ENCODE measurements around the gene TCF4.

TCF4 gene

DNA sequence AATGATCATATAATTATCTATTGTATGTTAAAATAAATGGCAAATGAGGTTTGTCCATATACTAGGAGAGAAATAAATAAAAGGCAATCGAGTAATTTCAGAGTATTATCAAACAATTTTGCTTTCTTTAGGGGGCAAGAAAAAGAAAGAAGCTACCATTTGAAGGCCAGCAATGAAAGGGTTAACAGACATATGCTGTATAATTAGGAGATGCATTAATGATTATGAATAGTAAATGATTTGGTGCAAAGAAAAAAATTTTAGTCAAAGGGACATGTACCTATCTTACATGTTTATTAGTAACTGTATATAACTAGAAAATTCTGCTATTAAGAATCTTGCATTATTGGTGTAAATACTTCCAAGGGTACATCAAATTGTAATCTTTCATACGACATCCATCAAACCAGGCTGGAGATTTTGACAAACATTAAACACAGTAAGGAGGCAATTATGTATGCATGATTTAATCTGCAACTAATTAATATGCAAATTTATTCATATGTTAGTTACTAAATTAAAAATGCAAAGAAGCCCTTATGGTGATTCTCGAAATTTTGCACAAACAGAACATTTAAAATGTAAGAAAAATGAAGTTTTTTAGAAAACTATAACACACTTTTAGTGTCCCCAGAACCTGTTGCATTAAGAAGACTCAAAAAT, 251.4 kb downstream of the TCF4 start:
- CTCF ChIA-PET: no interaction called here
- POLR2A ChIA-PET: no interaction called here
- no peak for DNase-seq (ENCODE audit: extremely low spot score)
- TF ChIP-seq SUZ12 (IDR thresholded peaks at IDR 0.05): no peak
- TF ChIP-seq, protein P1, sequence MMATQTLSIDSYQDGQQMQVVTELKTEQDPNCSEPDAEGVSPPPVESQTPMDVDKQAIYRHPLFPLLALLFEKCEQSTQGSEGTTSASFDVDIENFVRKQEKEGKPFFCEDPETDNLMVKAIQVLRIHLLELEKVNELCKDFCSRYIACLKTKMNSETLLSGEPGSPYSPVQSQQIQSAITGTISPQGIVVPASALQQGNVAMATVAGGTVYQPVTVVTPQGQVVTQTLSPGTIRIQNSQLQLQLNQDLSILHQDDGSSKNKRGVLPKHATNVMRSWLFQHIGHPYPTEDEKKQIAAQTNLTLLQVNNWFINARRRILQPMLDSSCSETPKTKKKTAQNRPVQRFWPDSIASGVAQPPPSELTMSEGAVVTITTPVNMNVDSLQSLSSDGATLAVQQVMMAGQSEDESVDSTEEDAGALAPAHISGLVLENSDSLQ (IDR thresholded peaks at IDR 0.05): no peak
- TF ChIP-seq BHLHE40 (IDR thresholded peaks at IDR 0.05; ENCODE audit: borderline replicate concordance): no peak
- no peak for TF ChIP-seq L3MBTL2 (conservative IDR thresholded peaks at IDR 0.05)
- TF ChIP-seq SP1 (IDR thresholded peaks at IDR 0.05): no peak
- no peak for TF ChIP-seq FOXM1 (IDR thresholded peaks at IDR 0.05; ENCODE audit: borderline replicate concordance)
- TF ChIP-seq ELF4 (IDR thresholded peaks at IDR 0.05): no peak
- no peak for TF ChIP-seq HDGF (IDR thresholded peaks at IDR 0.05; ENCODE audit: borderline replicate concordance)
- TF ChIP-seq TARDBP (IDR thresholded peaks at IDR 0.05): no peak
- no peak for TF ChIP-seq CTBP1 (IDR thresholded peaks at IDR 0.05; ENCODE audit: borderline replicate concordance)
- TF ChIP-seq LEF1 (IDR thresholded peaks at IDR 0.05; ENCODE audit: borderline replicate concordance): no peak

DNA sequence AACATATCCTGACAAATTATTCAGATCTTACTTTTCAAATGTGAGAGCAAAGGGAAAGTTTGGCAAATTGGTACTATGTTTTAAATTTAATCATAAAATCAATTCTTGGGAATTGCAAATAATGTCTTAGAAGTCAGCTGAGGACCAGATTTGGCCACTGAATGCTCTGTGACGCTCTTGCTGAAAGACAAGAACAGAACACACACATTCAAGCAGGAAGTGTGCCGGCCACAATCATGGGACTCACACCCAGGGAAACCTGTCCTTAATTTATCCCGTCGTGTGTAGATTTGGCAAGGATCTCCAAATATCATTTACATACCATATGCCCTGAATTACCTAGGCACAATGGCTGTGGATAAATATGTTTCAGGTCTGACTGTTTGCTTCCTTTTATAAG, 253.1 kb downstream of the TCF4 start:
- CTCF ChIA-PET: no interaction called here
- POLR2A ChIA-PET: no interaction called here
- TF ChIP-seq L3MBTL2 (conservative IDR thresholded peaks at IDR 0.05) (no peak), SP1 (IDR thresholded peaks at IDR 0.05) (no peak)
- TF ChIP-seq, protein P1 (IDR thresholded peaks at IDR 0.05): no peak
- DNase-seq (ENCODE audit: extremely low spot score): no peak

- CTCF ChIA-PET: no interaction called here
- POLR2A ChIA-PET: no interaction called here
- TF ChIP-seq L3MBTL2 (conservative IDR thresholded peaks at IDR 0.05): no peak
- no peak for TF ChIP-seq BHLHE40 (IDR thresholded peaks at IDR 0.05; ENCODE audit: borderline replicate concordance)
- TF ChIP-seq, protein P1 (IDR thresholded peaks at IDR 0.05): no peak
- TF ChIP-seq SUZ12 (IDR thresholded peaks at IDR 0.05): no peak
- no peak for TF ChIP-seq ARNT (IDR thresholded peaks at IDR 0.05)
- no peak for TF ChIP-seq FOXK2 (IDR thresholded peaks at IDR 0.05)
- no peak for TF ChIP-seq SP1 (IDR thresholded peaks at IDR 0.05)
- TF ChIP-seq CTBP1 (IDR thresholded peaks at IDR 0.05; ENCODE audit: borderline replicate concordance): no peak
- TF ChIP-seq ZNF384 (IDR thresholded peaks at IDR 0.05): no peak
- TF ChIP-seq FOXM1 (IDR thresholded peaks at IDR 0.05; ENCODE audit: borderline replicate concordance): no peak
- no peak for TF ChIP-seq ELF4 (IDR thresholded peaks at IDR 0.05)
- TF ChIP-seq HDGF (IDR thresholded peaks at IDR 0.05; ENCODE audit: borderline replicate concordance): no peak
- TF ChIP-seq LEF1 (IDR thresholded peaks at IDR 0.05; ENCODE audit: borderline replicate concordance): no peak
- TF ChIP-seq NFRKB (IDR thresholded peaks at IDR 0.05): no peak
- DNase-seq (ENCODE audit: extremely low spot score): no peak
Measured at GRCh38 chr18:55331301-55331700, 256.7 kb downstream of the TCF4 start.

GRCh38 chr18:55328301-55328700, 259.7 kb downstream of the TCF4 start:
- DNase-seq (ENCODE audit: extremely low spot score): no peak
- ChIA-PET POLR2A (no interaction called here), CTCF (no interaction called here)
- TF ChIP-seq L3MBTL2 (conservative IDR thresholded peaks at IDR 0.05): no peak
- TF ChIP-seq FOXK2 (IDR thresholded peaks at IDR 0.05): no peak
- TF ChIP-seq, protein P1 (IDR thresholded peaks at IDR 0.05): no peak
- TF ChIP-seq HDGF (IDR thresholded peaks at IDR 0.05; ENCODE audit: borderline replicate concordance): no peak
- TF ChIP-seq SP1 (IDR thresholded peaks at IDR 0.05): no peak
- no peak for TF ChIP-seq TARDBP (IDR thresholded peaks at IDR 0.05)

- no peak for DNase-seq (ENCODE audit: extremely low spot score)
- TF ChIP-seq CTBP1 (IDR thresholded peaks at IDR 0.05; ENCODE audit: borderline replicate concordance): no peak
- no peak for TF ChIP-seq ARNT (IDR thresholded peaks at IDR 0.05)
- TF ChIP-seq ZNF384 (IDR thresholded peaks at IDR 0.05): no peak
- TF ChIP-seq BHLHE40 (IDR thresholded peaks at IDR 0.05; ENCODE audit: borderline replicate concordance): no peak
- TF ChIP-seq LEF1 (IDR thresholded peaks at IDR 0.05; ENCODE audit: borderline replicate concordance): no peak
- TF ChIP-seq NFRKB (IDR thresholded peaks at IDR 0.05): no peak
- TF ChIP-seq SP1 (IDR thresholded peaks at IDR 0.05): no peak
- ChIA-PET CTCF (no interaction called here), POLR2A (no interaction called here)
Measured at GRCh38 chr18:55327454-55327853, 260.5 kb downstream of the TCF4 start.

DNA sequence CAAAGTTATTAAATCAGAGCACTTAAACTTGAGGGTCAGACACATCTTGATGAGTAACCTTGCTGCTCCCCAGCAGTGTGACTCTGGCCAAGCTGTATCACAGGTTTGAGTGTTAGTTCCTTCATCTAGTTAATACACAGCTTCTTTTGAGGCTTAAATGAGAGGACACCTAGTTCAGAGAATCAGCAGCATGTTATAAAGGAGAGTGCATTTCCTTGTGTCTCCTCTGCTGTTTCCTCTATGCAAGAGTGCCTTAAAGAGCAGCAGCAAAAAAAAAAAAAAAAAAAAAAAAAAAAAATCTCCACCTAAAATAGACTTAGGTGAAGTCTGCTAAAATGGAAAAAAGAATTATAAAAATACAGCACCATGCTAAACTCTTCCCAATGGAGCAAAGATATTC, 261.9 kb downstream of the TCF4 start:
- DNase-seq (ENCODE audit: extremely low spot score): no peak
- POLR2A ChIA-PET: no interaction called here
- CTCF ChIA-PET: no interaction called here
- no peak for TF ChIP-seq L3MBTL2 (conservative IDR thresholded peaks at IDR 0.05)
- no peak for TF ChIP-seq ELF4 (IDR thresholded peaks at IDR 0.05)
- TF ChIP-seq SP1 (IDR thresholded peaks at IDR 0.05): no peak
- TF ChIP-seq LEF1 (IDR thresholded peaks at IDR 0.05; ENCODE audit: borderline replicate concordance): no peak
- no peak for TF ChIP-seq ZNF384 (IDR thresholded peaks at IDR 0.05)
- TF ChIP-seq NFRKB (IDR thresholded peaks at IDR 0.05): no peak
- no peak for TF ChIP-seq TARDBP (IDR thresholded peaks at IDR 0.05)
- TF ChIP-seq FOXM1 (IDR thresholded peaks at IDR 0.05; ENCODE audit: borderline replicate concordance): no peak
- TF ChIP-seq CTBP1 (IDR thresholded peaks at IDR 0.05; ENCODE audit: borderline replicate concordance): no peak
- TF ChIP-seq, protein P1 (IDR thresholded peaks at IDR 0.05): no peak
- no peak for TF ChIP-seq ARNT (IDR thresholded peaks at IDR 0.05)

All from HEK293T (cell line).